Esophagus mucosa (tissue), 1 donor: Measurements from ENCODE around the gene S100A5. TPM values are rescaled to one million over a fixed set of nuclear protein-coding genes. Genes with fewer than 3 reads are reported as not detected.

ENCODE experiments used
- ATAC-seq: fragments of 200-7000 bp; cut with Tn5 transposase; one replicate; pipeline ENCODE4 v1.9.1; 2020
- total RNA-seq: library from RNA; stranded (reverse); gene quantifications from one replicate; pipeline ENCODE4 v1.2.4, GENCODE V29; 2023
- donor health status: DM: yes; HTN: yes; CAD: no.

The S100A5 gene
- total RNA-seq, 1 donor from 2014 or later = not detected

- peak; percentile 51 for ATAC-seq
Observed at GRCh38 chr1:153506831-153507413, 33.8 kb downstream of the S100A5 start.

- no peak for ATAC-seq
Observed at GRCh38 chr1:153506386-153506785, 34.3 kb downstream of the S100A5 start.

GRCh38 chr1:153505576-153505975 lies 35.2 kb downstream of the S100A5 start:
- ATAC-seq = no peak

- ATAC-seq = no peak
Observed at GRCh38 chr1:153503766-153504165, 37.0 kb downstream of the S100A5 start.

- no peak for ATAC-seq
Observed at GRCh38 chr1:153498746-153499145, 42.0 kb downstream of the S100A5 start.

- no peak for ATAC-seq
Observed at GRCh38 chr1:153495536-153495935, 45.2 kb downstream of the S100A5 start.

- ATAC-seq = peak; percentile 17
Observed at GRCh38 chr1:153494976-153495535, 45.7 kb downstream of the S100A5 start.

GRCh38 chr1:153493343-153493960 lies 47.3 kb downstream of the S100A5 start:
- ATAC-seq = peak; percentile 72

- peak; percentile 81 for ATAC-seq
Observed at GRCh38 chr1:153490272-153491051, 50.3 kb downstream of the S100A5 start.

- ATAC-seq = no peak
Observed at GRCh38 chr1:153488731-153489130, 52.0 kb downstream of the S100A5 start.

- ATAC-seq = no peak
Observed at GRCh38 chr1:153487707-153488106, 53.0 kb downstream of the S100A5 start.

Other genes with a start within 250 kb of the S100A5 start
- 31.3 TPM for gene PGLYRP3, start 228.0 kb downstream of the S100A5 start, total RNA-seq
- 14.5 TPM for gene PGLYRP4, start 192.1 kb downstream of the S100A5 start, total RNA-seq
- 34,355 TPM for gene S100A9, start 183.1 kb downstream of the S100A5 start, total RNA-seq
- 65.2 TPM for gene S100A12, start 165.3 kb downstream of the S100A5 start, total RNA-seq
- gene S100A8, start 149.9 kb downstream of the S100A5 start, total RNA-seq = 27,439 TPM
- gene S100A7A, start 124.4 kb downstream of the S100A5 start, total RNA-seq = 24.6 TPM
- gene S100A7, start 80.3 kb downstream of the S100A5 start, total RNA-seq = 5,647 TPM
- 976 TPM for gene S100A6, start 4.9 kb downstream of the S100A5 start, total RNA-seq
- 36.0 TPM for gene S100A4, start 4.9 kb upstream of the S100A5 start, total RNA-seq
- gene S100A3, start 8.3 kb upstream of the S100A5 start, total RNA-seq = 9.6 TPM
- 4,166 TPM for gene S100A2, start 24.9 kb upstream of the S100A5 start, total RNA-seq
- gene S100A16, start 72.2 kb upstream of the S100A5 start, total RNA-seq = 1,290 TPM
- 1,938 TPM for gene S100A14, start 75.4 kb upstream of the S100A5 start, total RNA-seq
- 52.5 TPM for gene S100A13, start 86.6 kb upstream of the S100A5 start, total RNA-seq
- gene S100A1, start 87.5 kb upstream of the S100A5 start, total RNA-seq = 0.44 TPM
- gene CHTOP, start 93.1 kb upstream of the S100A5 start, total RNA-seq = 44.0 TPM
- gene SNAPIN, start 117.8 kb upstream of the S100A5 start, total RNA-seq = 32.0 TPM
- gene ILF2, start 130.1 kb upstream of the S100A5 start, total RNA-seq = 131 TPM
- gene NPR1, start 137.8 kb upstream of the S100A5 start, total RNA-seq = 1.8 TPM
- 22.5 TPM for gene INTS3, start 187.1 kb upstream of the S100A5 start, total RNA-seq
- gene SLC27A3, start 234.5 kb upstream of the S100A5 start, total RNA-seq = 16.1 TPM